ENCODE results near the gene MYOZ1.
"Not testable (repeated sequence)": the region's sequence is repeated elsewhere in the genome, so short reads cannot be mapped to it uniquely, and the experiment has no call there.

The MYOZ1 gene, protein sequence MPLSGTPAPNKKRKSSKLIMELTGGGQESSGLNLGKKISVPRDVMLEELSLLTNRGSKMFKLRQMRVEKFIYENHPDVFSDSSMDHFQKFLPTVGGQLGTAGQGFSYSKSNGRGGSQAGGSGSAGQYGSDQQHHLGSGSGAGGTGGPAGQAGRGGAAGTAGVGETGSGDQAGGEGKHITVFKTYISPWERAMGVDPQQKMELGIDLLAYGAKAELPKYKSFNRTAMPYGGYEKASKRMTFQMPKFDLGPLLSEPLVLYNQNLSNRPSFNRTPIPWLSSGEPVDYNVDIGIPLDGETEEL

DNA sequence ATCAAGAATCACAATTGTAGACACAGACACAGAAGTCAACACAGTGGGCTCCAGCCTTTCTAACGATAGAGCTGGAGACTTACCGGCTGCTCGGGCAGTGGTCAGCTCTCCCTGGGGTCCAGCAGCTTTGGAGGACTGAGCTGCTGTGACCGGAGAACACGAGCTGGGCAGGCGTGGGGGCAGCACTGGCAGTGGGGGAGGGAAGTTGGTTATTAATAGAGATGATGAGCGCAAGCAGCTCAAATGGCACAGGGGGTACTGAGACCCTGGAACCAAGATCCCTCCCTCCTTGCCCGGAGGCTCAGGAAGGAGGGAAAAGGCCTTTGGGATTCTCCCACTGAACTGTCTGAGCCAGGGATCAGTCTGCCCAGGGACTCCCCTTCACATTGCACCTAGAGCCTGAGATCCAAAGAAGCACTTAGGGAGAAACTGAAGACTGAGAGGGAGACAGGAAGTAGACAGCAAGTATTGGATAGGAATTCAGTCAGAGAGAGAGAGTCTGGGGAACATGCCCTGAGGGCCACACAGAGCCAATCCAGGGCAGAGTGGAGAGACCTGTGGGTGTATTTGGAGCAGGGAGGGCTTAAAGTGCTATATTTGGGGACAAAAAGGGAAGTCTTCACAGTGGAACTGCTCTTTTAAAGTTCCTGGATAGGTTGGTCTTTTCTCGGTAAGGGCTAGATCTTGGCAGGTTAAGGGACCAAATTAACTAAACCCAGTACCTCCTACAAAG, at the start of gene MYOZ1:
MYOZ1 (minus strand) TSS at position 147 of the 733 bp plus-strand sequence. CDS start 1,457 bp downstream, outside the sequence.
- DNase-seq, result no peak

DNA sequence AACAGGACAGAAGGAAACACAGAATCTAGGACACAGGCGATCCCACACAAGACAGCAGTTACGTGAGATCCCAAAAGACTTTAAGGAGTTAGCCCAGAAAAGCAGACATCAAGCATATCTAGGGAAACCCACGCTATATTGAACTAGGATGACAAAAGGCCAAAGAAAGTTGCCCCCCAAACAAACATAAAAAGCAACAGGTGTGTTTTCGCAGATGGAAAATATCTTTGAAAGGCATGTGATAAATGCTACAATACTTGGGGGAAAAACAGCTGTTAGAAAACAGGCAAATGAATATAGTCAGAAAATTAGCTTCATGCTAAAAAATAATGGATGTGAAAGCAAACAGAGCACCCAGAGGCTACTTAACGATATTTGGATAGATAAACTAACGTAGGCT, 49.5 kb upstream of the MYOZ1 start:
- not testable (repeated sequence) for DNase-seq

DNA sequence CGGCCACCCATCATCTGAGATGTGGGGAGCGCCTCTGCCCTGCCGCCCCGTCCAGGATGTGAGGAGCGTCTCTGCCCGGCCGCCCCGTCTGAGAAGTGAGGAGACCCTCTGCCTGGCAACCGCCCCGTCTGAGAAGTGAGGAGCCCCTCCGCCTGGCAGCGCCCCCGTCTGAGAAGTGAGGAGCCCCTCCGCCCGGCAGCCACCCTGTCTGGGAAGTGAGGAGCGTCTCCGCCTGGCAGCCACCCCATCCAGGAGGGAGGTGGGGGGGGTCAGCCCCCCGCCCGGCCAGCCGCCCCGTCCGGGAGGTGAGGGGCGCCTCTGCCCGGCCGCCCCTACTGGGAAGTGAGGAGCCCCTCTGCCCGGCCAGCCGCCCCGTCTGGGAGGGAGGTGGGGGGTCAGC, 48.3 kb upstream of the MYOZ1 start:
- not testable (repeated sequence) for DNase-seq

DNA sequence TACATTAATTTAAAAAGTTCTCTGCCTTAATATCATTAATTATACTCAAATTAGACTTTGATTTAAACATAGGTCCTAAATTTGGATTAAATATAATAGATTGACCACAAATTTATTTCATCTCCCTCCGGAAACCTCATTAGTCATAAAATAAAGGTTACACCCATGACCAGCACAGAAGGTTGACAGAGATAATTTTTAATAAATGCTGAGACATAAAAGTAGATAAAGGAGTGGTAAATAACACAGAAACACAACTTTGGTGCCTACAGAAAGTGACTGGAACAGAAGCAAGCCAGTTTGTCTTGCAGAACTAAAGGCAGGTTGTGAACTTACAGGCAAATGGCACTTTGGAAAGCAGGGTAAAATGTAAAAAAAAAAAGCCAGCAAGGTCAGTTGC, 46.4 kb upstream of the MYOZ1 start:
- DNase-seq, result not testable (repeated sequence)

DNA sequence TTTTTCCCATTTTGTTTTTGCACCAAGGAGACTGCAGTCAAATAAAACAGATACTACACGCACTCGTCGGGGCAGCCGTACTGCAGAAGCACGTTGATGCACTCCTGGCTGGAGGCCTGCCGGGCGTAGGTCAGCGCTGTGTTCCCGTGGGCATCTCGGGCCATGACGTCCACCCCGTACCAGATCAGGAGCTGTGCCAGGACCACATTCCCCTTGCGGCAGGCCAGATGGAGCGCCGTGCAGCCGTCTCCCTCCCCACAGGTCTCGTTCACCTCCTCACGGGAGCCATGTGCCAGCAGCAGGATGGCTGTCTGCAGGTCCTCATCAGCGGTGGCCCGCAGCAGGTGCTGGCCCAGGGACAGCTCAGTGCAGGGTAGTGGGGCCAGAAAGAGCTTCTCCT, 33.3 kb upstream of the MYOZ1 start:
- not testable (repeated sequence) for DNase-seq

DNA sequence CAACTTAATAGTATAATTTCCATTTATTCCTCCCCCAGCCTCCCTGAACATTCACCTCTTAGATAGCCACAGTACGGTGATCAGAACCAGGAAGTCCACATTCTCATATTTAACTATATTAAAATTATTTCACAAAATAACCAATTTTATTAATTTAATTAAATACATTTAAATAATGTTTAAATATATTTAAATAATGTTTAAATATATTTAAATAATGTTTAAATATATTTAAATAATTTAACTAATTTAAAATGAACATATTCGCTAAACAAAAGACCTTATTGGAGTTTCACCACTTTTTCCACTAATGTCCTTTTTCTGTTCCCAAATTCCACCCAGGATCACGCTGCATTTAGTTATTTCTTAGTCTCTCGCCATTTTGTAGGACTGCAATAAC, 27.1 kb upstream of the MYOZ1 start:
- not testable (repeated sequence) for DNase-seq

DNA sequence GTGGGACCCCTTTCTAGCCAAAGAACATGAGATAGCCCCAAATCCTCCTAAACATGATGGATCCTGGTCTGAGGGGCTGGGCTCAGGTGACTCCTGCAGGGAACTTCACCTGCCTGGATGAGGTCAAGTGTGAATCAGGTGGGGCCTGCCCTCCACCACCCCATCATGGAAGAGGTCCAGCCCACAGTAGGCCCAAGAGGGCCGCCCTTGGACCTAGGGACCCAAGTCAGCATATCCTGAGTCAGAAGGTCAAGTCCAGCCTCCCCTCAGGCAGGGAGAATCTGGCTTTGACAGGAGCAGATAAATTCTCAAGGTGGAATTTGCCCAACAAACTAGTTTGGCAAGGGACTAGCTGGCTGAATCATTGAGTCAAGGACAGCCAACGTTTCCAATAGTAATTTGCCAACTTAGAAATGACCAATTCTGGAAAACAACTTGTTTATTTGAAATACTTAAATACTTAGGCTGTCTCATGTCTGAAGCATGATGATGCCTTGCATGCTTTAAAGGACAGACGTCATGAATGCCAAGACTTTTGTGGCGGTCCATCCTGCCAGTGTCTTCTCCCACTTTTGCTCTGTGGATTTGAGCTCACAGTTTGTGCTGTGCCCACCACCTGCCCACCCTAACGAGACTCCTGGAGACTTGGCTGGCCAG, 25.0 kb upstream of the MYOZ1 start:
- not testable (repeated sequence) for DNase-seq

DNA sequence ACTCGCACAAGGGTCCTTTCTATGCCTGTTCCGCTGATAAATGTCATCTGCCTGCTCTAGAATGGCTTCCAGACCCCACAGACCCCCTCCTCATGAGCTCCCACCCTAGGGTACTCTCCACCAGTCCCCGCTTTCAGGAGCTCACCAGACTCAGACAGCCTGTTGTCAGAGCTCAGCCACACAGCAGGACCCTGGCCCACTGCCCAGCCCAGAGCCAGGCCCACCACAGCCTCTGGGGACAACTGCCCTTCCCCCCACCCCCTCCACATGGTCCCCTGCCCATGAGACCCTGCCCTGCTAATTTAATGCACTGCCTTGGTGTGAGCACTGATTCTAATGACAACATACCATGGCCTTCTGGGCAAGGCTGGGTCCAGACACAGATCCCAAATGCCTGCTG, 24.3 kb upstream of the MYOZ1 start:
- not testable (repeated sequence) for DNase-seq

DNA sequence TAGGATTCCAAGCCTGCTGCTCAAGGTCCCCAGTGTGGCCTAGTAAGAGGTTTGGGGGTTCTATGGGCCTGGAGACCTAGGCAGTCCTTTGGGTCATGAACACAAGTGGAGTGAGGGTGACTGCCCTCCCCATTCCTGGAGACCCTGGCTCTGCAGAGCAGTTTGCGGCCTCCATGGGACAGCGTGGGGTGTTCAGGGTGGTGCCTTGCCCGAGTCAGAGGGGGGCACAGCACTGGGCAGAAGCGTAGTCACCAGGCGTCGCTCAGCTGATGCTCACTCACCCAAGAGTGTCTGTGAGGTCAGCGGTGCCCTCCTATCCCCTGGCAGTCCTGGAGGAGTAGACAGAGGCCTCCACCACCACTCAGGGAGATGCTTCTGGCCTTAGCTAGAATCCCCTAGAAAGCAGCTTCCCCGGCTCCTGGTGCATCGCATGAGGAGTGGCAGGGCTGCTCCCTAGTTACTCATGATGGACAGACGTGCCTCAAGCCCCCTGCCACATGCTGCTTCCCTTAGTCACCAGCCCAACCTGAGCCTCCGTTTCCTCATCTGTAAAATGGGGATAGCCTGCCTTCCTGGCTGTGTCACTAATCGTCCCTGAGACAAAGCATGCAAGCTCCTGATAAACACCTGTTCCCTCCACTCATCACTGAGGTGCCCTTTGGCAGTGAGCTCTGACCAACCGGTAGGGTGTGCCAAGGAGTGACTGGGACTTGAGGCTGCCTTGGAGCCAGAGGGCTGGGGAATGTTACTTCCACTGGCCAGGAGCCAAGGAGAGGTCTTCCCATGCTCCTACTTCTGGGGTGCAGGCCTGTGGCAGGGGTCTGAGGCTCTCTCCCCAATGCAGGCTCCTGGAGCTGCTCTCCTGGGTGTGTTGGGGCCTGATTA, 23.1 kb upstream of the MYOZ1 start:
- not testable (repeated sequence) for DNase-seq

DNA sequence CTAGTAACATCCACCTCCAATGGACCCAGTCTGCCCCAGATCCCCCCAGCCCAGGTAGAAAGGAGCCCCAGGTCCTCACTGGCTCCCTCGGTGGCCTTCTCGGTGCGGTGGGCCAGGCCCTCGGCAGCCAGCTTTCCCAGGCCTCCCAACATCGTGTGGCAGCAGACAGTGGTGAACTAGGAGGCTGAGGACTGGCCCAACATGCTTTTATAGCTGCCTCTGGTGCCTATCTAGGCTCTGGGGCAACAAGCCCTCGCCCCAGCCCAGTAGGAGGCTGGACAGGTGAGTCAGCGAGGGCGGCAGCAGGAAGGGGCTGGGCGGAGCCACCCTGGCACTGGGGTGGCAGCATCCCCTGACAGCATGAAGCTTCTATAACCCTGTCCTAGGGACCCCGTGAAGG, 22.3 kb upstream of the MYOZ1 start:
- not testable (repeated sequence) for DNase-seq

DNA sequence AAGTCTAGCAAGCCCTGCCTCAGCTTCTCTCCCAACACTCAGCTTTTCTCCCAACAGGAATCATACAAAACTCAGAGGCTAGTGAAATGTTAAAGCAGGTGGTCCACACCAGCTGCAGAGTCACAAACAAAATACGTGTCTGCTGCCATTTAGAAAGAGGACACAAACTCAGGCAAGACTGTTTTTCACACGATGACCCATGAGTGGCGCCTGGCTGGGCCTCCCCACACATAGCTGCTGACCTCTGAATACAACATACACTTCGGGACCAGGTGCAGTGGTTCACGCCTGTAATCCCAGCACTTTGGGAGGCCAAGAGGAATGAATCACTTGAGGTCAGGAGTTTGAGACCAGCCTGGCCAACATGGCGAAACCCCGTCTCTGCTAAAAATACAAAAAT, 21.4 kb upstream of the MYOZ1 start:
- not testable (repeated sequence) for DNase-seq

DNA sequence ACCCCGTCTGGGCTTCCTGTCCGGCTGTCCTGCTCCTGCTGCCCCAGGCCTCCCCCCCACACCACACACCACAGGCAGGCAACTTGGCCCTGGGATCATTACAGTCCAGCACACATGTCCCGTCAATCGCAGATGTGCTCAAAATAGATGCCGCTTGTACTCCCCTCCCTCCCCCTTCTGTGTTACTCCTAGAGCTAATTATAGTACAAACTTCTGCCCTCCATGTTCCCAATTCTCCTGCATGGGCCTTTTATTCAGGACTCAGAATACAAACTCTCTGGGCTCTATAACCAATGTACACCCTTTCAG, 14.7 kb upstream of the MYOZ1 start, which contains the start of gene SYNPO2L:
SYNPO2L (minus strand) TSS at position 40 of the 309 bp plus-strand sequence. CDS start 107 bp downstream, outside the sequence.
- no peak for DNase-seq

DNA sequence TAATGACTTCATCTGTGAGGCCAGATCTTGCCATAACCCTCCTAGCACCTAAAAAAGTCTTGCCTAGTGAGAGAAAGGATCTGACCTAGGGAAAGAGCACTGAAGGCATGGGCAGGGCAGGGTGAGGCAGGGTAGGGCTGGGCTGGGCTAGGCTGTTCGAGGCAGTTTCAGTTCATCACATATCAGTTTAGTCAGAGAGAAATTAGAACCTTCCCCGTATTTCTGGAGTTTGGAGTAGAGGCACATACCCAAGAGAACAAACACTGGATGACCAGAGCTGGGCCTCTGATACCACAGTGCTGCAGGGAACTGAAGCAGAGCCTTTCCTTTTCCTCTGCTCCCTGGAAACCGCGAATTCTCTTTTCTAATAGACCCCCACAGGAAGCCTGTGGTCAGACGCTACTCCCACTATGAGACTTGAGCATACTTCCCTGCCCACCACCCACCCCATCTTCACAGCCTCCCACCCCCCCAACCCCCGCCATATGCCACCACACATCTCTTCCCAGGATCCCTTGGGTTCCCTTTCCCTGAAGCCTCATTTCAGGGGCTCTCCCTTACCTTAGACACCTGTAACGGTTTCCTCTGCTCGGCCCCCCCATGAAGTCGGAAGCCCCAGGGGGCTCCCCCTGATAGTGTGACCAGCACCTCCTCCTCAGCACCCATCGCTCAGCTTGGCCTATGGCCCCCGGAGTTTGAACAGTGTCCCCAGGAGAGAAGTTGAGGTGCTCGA, 14.1 kb upstream of the MYOZ1 start:
- DNase-seq, result no peak

DNA sequence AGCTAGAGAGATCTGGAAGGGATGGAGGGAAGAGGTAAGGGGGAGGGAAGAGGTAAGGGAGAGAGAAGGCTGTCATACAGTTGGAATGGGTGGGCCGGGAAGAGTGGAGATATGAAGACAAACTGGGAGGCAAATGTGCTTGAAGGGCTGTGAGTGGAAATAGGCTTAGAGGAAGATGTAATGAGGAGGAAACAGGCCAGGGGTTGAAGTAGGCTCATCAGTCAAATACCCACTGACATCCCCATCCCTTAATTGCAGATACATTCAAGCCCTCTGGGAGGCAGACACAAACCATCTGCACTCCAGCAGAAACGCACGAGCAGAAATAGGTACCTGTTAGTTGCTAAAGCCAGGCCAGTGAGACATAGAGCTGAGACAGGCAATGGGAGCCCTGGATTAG, 12.4 kb upstream of the MYOZ1 start:
- no peak for DNase-seq

DNA sequence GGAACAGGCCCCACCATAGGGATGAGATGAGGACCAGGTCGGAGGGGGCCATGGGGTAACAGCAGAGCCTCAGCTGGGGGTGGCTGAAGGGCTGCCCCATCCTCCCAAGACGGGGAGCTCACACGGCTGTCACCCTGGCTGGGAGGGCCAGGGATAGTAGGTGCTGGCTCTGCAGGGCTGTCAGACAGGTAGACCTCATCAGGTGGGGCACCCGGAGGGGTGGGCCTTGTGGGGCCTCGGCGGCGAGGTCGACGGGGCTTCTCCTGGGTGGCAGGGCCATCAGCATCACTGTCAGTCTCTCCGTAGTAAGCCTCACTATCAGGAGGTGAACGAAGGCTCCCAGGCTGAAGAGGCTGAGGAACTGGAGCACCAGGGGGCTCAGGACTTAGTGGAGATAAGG, 11.9 kb upstream of the MYOZ1 start:
- DNase-seq, result no peak

DNA sequence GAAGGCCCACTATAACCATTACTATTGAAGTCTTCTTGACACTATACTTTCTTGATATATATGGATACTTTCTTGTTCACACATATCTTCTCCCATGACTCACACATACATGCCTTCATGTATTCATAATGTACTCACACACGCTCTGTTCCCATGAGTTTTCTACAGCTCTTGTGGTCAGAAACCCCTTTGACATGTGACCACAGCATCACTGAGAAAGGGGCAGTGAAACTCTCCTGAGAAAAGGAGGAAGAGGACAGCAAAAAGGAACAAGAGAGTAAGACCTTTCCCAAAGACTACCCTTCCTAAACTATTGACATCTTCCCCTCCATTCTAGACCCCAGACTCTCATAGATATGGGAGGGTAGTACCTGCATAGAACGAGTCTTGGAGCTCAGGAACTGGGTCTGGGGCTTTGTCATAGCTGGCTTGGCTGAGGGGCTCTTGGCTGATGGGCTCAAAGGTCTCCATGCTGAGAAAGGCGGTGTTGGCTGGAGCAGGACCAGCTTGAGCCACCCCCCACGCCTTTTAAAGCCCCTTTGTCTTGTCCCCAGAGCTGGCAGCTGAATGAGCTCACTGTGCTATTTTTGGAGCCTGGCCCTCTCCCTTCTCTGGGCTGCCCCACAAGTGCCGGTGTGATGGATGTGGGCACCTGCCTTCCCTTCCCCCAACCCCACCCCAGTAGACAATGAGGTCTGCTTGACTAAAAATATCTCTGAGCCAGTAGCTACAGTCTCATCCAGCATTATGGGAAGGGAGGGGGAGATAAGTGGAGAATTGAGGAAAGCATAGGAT, 9.5 kb upstream of the MYOZ1 start:
- no peak for DNase-seq

DNA sequence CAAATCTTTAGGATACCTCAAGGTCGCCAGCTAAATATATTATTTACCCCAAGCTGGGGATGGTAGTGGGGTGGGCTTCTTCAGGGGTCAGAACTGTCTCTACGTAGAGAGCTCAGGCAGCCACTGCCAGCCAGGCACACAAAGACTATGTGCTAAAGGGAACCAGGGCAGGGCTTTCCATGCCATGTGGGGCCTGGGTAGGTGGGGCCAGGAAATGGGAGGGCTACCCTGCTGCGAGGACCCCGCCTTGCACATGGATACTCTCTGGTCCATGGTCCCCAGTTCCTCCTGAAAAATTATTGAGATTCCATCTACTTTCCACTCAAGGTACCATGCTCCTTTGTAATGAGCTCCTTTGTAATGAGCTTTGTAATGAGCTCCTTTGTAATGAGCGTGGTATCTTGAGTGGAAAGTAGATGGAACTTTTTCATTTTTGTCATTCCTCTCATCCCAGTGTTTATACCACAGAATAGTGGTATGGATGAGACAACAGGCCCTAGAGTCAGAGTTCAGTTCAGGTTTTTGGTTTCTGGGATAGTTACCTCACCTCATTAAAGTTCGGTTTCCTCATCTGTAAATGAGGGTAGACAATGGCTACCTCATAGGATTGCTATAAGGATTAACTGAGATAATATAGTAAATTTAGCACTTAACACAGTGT, 8.7 kb upstream of the MYOZ1 start:
- DNase-seq, result no peak

DNA sequence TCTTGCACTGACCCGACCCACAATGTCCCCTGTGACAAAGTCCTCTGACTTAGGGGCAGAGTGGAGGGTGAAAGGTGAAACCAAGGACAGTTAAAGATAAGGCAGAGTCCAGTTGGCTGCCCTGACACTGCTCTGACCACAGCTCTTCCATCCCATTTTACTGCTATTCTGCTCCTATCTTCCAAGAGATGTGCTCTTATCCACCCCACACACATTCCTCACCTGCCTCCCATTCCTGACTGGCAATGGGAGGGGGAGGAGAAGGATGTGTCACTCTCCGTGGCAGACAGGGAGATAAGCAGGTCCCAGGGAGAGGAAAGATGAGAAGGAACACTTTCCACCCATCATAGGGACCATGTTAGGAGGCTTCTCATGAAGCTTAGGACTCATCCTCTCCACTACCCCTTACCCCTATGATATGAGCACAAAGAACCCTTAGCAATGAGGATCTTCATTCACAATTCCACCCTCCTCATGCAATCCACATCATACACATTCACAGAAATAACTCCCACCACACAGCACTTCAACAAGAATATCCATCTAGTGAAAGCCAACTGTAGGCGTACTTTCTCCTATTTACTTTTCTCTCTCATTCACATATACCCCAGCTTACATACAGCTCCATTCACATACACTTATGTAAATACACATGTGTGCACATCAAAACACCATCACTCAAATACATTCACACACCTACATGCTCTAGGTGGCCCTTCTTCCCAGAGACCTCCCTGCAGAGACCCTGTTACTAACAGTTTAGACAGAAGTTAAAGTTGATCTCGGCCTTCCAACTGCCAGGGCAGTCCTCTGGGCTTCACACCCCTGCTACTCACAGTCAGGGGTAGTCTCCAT, 7.9 kb upstream of the MYOZ1 start:
- DNase-seq, result no peak

DNA sequence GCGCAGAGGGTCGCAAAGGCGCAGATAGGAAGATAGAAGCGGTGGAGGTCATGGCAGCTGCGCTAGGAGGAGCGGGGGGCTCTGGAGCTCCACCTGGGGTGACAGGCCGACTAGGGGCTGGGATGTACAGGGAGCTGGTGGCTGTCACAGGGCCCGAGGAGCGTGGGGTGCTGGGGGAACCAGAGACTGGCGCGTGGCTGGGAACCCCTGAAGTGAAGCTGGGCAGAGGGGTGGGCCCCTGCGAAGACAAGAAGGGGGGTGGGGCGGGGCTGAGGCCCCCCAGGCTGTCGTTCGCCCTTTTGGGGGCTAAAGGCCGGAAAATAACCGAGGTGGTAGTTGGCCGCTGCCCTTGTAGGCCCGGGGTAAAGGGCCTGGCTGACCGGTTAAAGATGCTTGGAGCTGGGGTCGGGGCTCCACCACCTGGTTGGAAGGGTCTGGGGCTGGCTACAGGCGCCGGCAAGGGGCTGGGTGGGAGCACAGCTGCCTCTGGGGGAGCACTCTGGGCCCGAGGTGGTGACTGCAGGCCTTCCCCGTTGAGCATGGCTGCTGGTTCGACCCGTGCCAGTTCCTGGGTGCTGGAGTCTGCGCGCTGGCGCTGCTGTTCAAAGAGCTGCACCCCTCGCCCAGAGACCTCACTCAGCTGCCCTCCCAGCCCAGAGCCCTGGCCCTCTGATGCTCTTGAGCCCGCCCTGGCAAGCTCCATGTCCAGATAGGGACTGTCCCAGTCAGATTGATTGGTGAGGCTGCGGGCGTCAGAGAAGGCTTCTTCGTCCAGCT, 6.8 kb upstream of the MYOZ1 start:
- DNase-seq, result no peak

Measured in NCI-H524 treated with DMSO at 0.1 percent for 48 hours (cell line).